NB4 (cell line): ENCODE data around the gene STUM.

ENCODE experiments used
- CTCF ChIP-seq: IDR thresholded peaks from one replicate; pipeline ENCODE4 v1.5.1; 2012; ENCODE audit warnings: low read depth, low read length
- TF ChIP-seq, protein P1 (sequence below): IDR thresholded peaks from 2 replicates; pipeline ENCODE4 v1.6.1; 2011; ENCODE audit warnings: low read depth, low read length

- TF ChIP-seq CTCF, result no peak
- TF ChIP-seq, protein P1, sequence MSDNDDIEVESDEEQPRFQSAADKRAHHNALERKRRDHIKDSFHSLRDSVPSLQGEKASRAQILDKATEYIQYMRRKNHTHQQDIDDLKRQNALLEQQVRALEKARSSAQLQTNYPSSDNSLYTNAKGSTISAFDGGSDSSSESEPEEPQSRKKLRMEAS, result no peak
Measured at GRCh38 chr1:226631229-226632000, 82.9 kb downstream of the STUM start.
